Mesodermal cell (in vitro differentiated cells): ENCODE measurements around the gene CENPO.

Source experiments
- H3K27ac ChIP-seq: 2 replicates; pipeline ENCODE4 v1.7.0; 2013; ENCODE audit warnings: mild to moderate bottlenecking, low read depth, low read length, moderate library complexity; ENCODE audit not compliant: severe bottlenecking
- H3K36me3 ChIP-seq: 2 replicates; pipeline ENCODE4 v1.7.1; 2013; ENCODE audit warnings: mild to moderate bottlenecking, low read length, moderate library complexity; ENCODE audit not compliant: control insufficient read depth, insufficient read depth
- H3K4me1 ChIP-seq: one replicate; pipeline ENCODE4 v1.7.1; 2013; ENCODE audit warnings: mild to moderate bottlenecking, low read length; ENCODE audit not compliant: insufficient read depth, control insufficient read depth, poor library complexity, severe bottlenecking
- H3K4me3 ChIP-seq: 2 replicates; pipeline ENCODE4 v1.7.0; 2013; ENCODE audit warnings: low read length, control low read depth, mild to moderate bottlenecking; ENCODE audit not compliant: insufficient read depth, poor library complexity, severe bottlenecking; ENCODE audit errors: extremely low read depth
- H3K9me3 ChIP-seq: 2 replicates; pipeline ENCODE4 v1.7.1; 2013; ENCODE audit warnings: mild to moderate bottlenecking, low read length, moderate library complexity; ENCODE audit not compliant: control insufficient read depth
- WGBS, 2 experiments: methylation state at CpG; one replicate each; pipeline ENCODE4 v1.1.5; 2013; ENCODE audit warnings: missing lambda C conversion rate in 2 of 2; ENCODE audit not compliant: insufficient coverage in 2 of 2; 5-methylcytosine and 5-hydroxymethylcytosine counted together

Gene CENPO

GRCh38 chr2:24824071-24824588, 30.9 kb downstream of the CENPO start:
- no peaks in the 10 kb centered on the region for H3K9me3 ChIP-seq
- WGBS, 2 experiments: 97 to 98% methylated on average over 12 to 14 of the region's 14 CpGs
- H3K4me1 ChIP-seq: no peaks in the 10 kb centered on the region
- H3K4me3 ChIP-seq: no peak overlapping the region
- H3K36me3 ChIP-seq: peaks cover 60% of the 10 kb centered on the region
- no peak overlapping the region for H3K27ac ChIP-seq

GRCh38 chr2:24824966-24825882, 32.0 kb downstream of the CENPO start:
- no peak overlapping the region for H3K4me3 ChIP-seq
- no peak overlapping the region for H3K27ac ChIP-seq
- WGBS, 2 experiments: 92 to 93% methylated on average over 5 to 6 of the region's 16 CpGs
- H3K36me3 ChIP-seq: peaks cover 55% of the 10 kb centered on the region
- no peaks in the 10 kb centered on the region for H3K9me3 ChIP-seq
- H3K4me1 ChIP-seq: no peaks in the 10 kb centered on the region

GRCh38 chr2:24825883-24826772, 32.9 kb downstream of the CENPO start:
- Histone ChIP-seq H3K36me3 (peaks cover 55% of the 10 kb centered on the region), H3K4me3 (no peak overlapping the region), H3K9me3 (no peaks in the 10 kb centered on the region), H3K27ac (no peak overlapping the region), H3K4me1 (no peaks in the 10 kb centered on the region)
- WGBS, 2 experiments: 90 to 92% methylated on average over 7 to 12 of the region's 14 CpGs

- Histone ChIP-seq H3K27ac (no peak overlapping the region), H3K9me3 (no peaks in the 10 kb centered on the region), H3K36me3 (peaks cover 53% of the 10 kb centered on the region), H3K4me3 (no peak overlapping the region), H3K4me1 (no peaks in the 10 kb centered on the region)
- WGBS, 2 experiments: 83 to 100% methylated on average over 2 of the region's 5 CpGs
These were observed 33.5 kb downstream of the CENPO start for GRCh38 chr2:24826773-24827145.

GRCh38 chr2:24827321-24828237, 34.4 kb downstream of the CENPO start:
- Histone ChIP-seq H3K9me3 (no peaks in the 10 kb centered on the region), H3K36me3 (peaks cover 45% of the 10 kb centered on the region), H3K27ac (no peak overlapping the region), H3K4me3 (no peak overlapping the region), H3K4me1 (no peaks in the 10 kb centered on the region)
- 49 to 51% methylated on average over 28 to 30 of the region's 30 CpGs for WGBS, 2 experiments

GRCh38 chr2:24828238-24828996, 35.2 kb downstream of the CENPO start:
- H3K27ac ChIP-seq: no peak overlapping the region
- H3K9me3 ChIP-seq: no peaks in the 10 kb centered on the region
- WGBS, 2 experiments: 88 to 94% methylated on average over 15 to 17 of the region's 17 CpGs
- no peaks in the 10 kb centered on the region for H3K4me1 ChIP-seq
- peaks cover 37% of the 10 kb centered on the region for H3K36me3 ChIP-seq
- H3K4me3 ChIP-seq: no peak overlapping the region

GRCh38 chr2:24830351-24830750, 37.1 kb downstream of the CENPO start:
- H3K4me1 ChIP-seq: no peaks in the 10 kb centered on the region
- no peaks in the 10 kb centered on the region for H3K9me3 ChIP-seq
- peaks cover 37% of the 10 kb centered on the region for H3K36me3 ChIP-seq
- 91 to 92% methylated on average over 4 to 5 of the region's 5 CpGs for WGBS, 2 experiments
- no peak overlapping the region for H3K27ac ChIP-seq
- H3K4me3 ChIP-seq: no peak overlapping the region

- no peaks in the 10 kb centered on the region for H3K4me1 ChIP-seq
- 92 to 93% methylated on average over 12 of the region's 12 CpGs for WGBS, 2 experiments
- peaks cover 37% of the 10 kb centered on the region for H3K36me3 ChIP-seq
- H3K4me3 ChIP-seq: no peak overlapping the region
- H3K27ac ChIP-seq: no peak overlapping the region
- H3K9me3 ChIP-seq: no peaks in the 10 kb centered on the region
These were observed 37.6 kb downstream of the CENPO start for GRCh38 chr2:24830786-24831185.

GRCh38 chr2:24831221-24832072, 38.2 kb downstream of the CENPO start:
- Histone ChIP-seq H3K4me1 (no peaks in the 10 kb centered on the region), H3K4me3 (no peak overlapping the region), H3K27ac (no peak overlapping the region), H3K36me3 (peaks cover 43% of the 10 kb centered on the region), H3K9me3 (no peaks in the 10 kb centered on the region)
- WGBS, 2 experiments: 90 to 100% methylated on average over 2 to 9 of the region's 18 CpGs
